DOHH2 (cell line): ENCODE results near the gene CETN1.

Experiments
- EZH2phosphoT487 ChIP-seq: fragments of 200-600 bp; sonication (generic); IDR thresholded peaks from 2 replicates; pipeline ENCODE4 v1.6.1; 2017; ENCODE audit warnings: borderline replicate concordance, mild to moderate bottlenecking, antibody characterized with exemption, low read length, moderate library complexity, mixed read lengths
- TF ChIP-seq, protein P1 (sequence below): fragments of 200-600 bp; sonication (generic); IDR thresholded peaks from one replicate; pipeline ENCODE4 v1.5.1; 2014; ENCODE audit warnings: antibody characterized with exemption, mild to moderate bottlenecking, low read depth, low read length; ENCODE audit not compliant: poor library complexity, severe bottlenecking

GRCh38 chr18:533995-534601, 46.1 kb upstream of the CETN1 start:
- TF ChIP-seq, protein P1, sequence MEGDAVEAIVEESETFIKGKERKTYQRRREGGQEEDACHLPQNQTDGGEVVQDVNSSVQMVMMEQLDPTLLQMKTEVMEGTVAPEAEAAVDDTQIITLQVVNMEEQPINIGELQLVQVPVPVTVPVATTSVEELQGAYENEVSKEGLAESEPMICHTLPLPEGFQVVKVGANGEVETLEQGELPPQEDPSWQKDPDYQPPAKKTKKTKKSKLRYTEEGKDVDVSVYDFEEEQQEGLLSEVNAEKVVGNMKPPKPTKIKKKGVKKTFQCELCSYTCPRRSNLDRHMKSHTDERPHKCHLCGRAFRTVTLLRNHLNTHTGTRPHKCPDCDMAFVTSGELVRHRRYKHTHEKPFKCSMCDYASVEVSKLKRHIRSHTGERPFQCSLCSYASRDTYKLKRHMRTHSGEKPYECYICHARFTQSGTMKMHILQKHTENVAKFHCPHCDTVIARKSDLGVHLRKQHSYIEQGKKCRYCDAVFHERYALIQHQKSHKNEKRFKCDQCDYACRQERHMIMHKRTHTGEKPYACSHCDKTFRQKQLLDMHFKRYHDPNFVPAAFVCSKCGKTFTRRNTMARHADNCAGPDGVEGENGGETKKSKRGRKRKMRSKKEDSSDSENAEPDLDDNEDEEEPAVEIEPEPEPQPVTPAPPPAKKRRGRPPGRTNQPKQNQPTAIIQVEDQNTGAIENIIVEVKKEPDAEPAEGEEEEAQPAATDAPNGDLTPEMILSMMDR, result no peak
- no peak for TF ChIP-seq EZH2phosphoT487
